Astrocyte (in vitro differentiated cells and primary cell): ENCODE results near the gene TAL1.

ENCODE experiments used
- EZH2 ChIP-seq: IDR thresholded peaks from 2 replicates; pipeline ENCODE4 v1.6.1; 2012; ENCODE audit warnings: mild to moderate bottlenecking, low read length, inconsistent platforms; ENCODE audit not compliant: insufficient read depth
- TF ChIP-seq, protein P1 (sequence below): IDR thresholded peaks from 2 replicates; pipeline ENCODE4 v1.5.1; 2011; ENCODE audit warnings: low read depth, mild to moderate bottlenecking, inconsistent platforms, low read length, moderate library complexity; ENCODE audit not compliant: insufficient read depth

DNA sequence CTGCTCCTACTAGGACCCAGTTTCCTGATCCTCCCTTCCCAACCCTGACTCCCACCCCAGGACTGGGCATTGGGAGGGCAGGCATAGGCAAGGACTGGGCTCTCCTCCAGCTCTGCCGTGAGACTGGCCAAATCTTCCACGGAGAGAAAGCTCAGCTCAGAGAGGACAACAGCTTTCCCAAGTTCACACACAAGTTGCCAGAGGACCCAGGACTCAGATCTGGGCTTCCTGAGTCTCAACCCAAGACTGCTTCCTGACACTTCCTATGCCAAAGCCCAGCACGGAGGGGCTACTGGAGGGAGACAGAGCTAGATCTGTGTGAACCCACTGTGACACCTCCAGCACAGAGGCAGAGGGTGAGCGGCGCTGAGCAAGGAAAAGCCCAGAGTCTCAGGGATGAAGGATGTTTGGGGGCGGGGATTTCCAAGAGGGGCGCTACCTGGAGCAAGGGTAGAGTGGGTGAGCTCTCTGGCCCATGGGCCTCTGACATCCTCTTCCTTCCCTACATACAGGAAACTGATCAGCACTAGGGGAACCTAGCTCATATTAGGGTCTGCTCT is 49.3 kb downstream of the TAL1 start:
- TF ChIP-seq, protein P1, sequence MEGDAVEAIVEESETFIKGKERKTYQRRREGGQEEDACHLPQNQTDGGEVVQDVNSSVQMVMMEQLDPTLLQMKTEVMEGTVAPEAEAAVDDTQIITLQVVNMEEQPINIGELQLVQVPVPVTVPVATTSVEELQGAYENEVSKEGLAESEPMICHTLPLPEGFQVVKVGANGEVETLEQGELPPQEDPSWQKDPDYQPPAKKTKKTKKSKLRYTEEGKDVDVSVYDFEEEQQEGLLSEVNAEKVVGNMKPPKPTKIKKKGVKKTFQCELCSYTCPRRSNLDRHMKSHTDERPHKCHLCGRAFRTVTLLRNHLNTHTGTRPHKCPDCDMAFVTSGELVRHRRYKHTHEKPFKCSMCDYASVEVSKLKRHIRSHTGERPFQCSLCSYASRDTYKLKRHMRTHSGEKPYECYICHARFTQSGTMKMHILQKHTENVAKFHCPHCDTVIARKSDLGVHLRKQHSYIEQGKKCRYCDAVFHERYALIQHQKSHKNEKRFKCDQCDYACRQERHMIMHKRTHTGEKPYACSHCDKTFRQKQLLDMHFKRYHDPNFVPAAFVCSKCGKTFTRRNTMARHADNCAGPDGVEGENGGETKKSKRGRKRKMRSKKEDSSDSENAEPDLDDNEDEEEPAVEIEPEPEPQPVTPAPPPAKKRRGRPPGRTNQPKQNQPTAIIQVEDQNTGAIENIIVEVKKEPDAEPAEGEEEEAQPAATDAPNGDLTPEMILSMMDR: no peak
- TF ChIP-seq EZH2: no peak
